Measurements from ENCODE around the gene PDK2.

The PDK2 gene

DNA sequence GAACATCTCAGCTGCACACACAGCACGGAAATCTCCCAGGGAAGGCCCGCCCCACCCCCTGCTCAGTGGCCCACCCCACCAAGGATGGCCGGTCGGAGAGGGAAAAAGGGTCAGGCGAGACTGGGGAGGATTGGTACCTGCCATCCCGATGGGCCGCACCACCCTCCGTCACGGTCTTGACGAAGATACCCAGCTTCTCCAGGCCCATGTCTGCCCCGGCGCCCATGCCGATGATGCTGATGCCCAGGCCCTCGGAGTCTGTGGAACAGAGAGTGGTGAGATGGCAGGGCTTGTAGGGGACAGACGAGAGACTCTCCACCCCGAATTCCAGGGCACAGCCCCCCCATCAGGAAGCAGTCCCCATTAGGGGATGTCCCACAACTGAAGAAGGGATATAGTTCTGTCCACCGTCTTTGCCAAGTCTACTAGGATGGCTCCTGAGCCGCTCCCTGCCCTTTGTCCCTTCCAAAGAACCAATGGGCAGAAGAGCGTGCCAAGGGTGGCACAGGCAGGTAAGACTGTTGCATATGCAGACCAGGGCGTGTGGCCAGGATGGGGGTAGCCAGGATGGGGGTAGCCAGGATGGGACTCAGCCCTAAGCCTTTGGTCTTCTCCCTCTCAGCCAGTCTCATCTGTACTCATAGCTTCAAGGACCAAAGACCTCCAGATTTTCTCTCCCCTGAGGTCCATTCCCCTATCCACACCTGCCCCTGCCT is 48.5 kb downstream of the PDK2 start:
- H3K27ac ChIP-seq (ENCODE audit: low read length), result no peak overlapping the region
- peaks cover 76% of the 10 kb centered on the region for H3K36me3 ChIP-seq (ENCODE audit: insufficient read depth, low read length)
- peaks cover 27% of the 10 kb centered on the region for H3K79me2 ChIP-seq (ENCODE audit: insufficient read depth, low read length)
- TF ChIP-seq, protein P1, sequence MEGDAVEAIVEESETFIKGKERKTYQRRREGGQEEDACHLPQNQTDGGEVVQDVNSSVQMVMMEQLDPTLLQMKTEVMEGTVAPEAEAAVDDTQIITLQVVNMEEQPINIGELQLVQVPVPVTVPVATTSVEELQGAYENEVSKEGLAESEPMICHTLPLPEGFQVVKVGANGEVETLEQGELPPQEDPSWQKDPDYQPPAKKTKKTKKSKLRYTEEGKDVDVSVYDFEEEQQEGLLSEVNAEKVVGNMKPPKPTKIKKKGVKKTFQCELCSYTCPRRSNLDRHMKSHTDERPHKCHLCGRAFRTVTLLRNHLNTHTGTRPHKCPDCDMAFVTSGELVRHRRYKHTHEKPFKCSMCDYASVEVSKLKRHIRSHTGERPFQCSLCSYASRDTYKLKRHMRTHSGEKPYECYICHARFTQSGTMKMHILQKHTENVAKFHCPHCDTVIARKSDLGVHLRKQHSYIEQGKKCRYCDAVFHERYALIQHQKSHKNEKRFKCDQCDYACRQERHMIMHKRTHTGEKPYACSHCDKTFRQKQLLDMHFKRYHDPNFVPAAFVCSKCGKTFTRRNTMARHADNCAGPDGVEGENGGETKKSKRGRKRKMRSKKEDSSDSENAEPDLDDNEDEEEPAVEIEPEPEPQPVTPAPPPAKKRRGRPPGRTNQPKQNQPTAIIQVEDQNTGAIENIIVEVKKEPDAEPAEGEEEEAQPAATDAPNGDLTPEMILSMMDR (IDR thresholded peaks at IDR 0.05; ENCODE audit: borderline replicate concordance, extremely low read depth, low read length, poor library complexity, severe bottlenecking), result no peak
- no peak for TF ChIP-seq EZH2 (IDR thresholded peaks at IDR 0.05; ENCODE audit: borderline replicate concordance, low read depth, low read length, severe bottlenecking)
- no peak overlapping the region for H3K4me3 ChIP-seq (ENCODE audit: low read depth in 1 of 2, low read length in 2 of 2)
- no peak overlapping the region for H2AFZ ChIP-seq (ENCODE audit: low read depth, low read length)
- H3K4me2 ChIP-seq (ENCODE audit: insufficient read depth, low read length), result no peak overlapping the region
- H3K9me3 ChIP-seq (ENCODE audit: insufficient read depth, low read length, severe bottlenecking), result no peaks in the 10 kb centered on the region
- peaks cover 82% of the 10 kb centered on the region for H4K20me1 ChIP-seq (ENCODE audit: insufficient read depth, low read length)
- DNase-seq, result no peak
- H3K9ac ChIP-seq (ENCODE audit: low read depth, low read length), result no peak overlapping the region
- no peak for ATAC-seq (ENCODE audit: insufficient read depth, low read depth)
- peaks cover 52% of the 10 kb centered on the region for H3K4me1 ChIP-seq (ENCODE audit: insufficient read depth, low read length)
- H3K27me3 ChIP-seq (ENCODE audit: insufficient read depth, low read length, poor library complexity), result no peaks in the 10 kb centered on the region

DNA sequence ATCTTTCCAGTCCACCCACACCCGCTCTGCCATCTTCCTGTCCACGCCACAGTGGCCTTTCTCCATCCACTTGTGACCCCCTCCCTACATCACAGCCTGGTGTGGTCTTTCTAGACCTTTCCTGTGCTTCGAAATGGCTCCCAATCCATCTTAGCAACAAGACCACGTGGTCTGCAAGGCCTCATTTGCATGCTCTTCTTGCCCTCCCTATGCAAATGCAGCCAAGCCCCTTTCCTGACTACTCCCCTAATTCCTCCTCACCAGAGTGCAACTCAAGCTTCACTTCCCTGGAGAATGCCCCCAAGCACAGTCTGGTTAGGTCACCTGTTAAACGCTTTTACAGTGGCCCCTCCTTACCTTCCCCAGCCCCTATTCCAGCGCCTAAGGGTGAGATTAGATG is 49.2 kb downstream of the PDK2 start:
- peaks cover 32% of the 10 kb centered on the region for H3K79me2 ChIP-seq (ENCODE audit: insufficient read depth, low read length)
- peaks cover 81% of the 10 kb centered on the region for H4K20me1 ChIP-seq (ENCODE audit: insufficient read depth, low read length)
- DNase-seq, result no peak
- ATAC-seq (ENCODE audit: insufficient read depth, low read depth), result no peak
- no peak for TF ChIP-seq EZH2 (IDR thresholded peaks at IDR 0.05; ENCODE audit: borderline replicate concordance, low read depth, low read length, severe bottlenecking)
- TF ChIP-seq, protein P1 (IDR thresholded peaks at IDR 0.05; ENCODE audit: borderline replicate concordance, extremely low read depth, low read length, poor library complexity, severe bottlenecking), result no peak
- no peak overlapping the region for H3K27ac ChIP-seq (ENCODE audit: low read length)
- H3K9ac ChIP-seq (ENCODE audit: low read depth, low read length), result no peak overlapping the region
- no peaks in the 10 kb centered on the region for H3K27me3 ChIP-seq (ENCODE audit: insufficient read depth, low read length, poor library complexity)
- H3K4me1 ChIP-seq (ENCODE audit: insufficient read depth, low read length), result peaks cover 58% of the 10 kb centered on the region
- no peaks in the 10 kb centered on the region for H3K9me3 ChIP-seq (ENCODE audit: insufficient read depth, low read length, severe bottlenecking)
- no peak overlapping the region for H3K4me2 ChIP-seq (ENCODE audit: insufficient read depth, low read length)
- no peak overlapping the region for H2AFZ ChIP-seq (ENCODE audit: low read depth, low read length)
- peaks cover 69% of the 10 kb centered on the region for H3K36me3 ChIP-seq (ENCODE audit: insufficient read depth, low read length)
- no peak overlapping the region for H3K4me3 ChIP-seq (ENCODE audit: low read depth in 1 of 2, low read length in 2 of 2)

DNA sequence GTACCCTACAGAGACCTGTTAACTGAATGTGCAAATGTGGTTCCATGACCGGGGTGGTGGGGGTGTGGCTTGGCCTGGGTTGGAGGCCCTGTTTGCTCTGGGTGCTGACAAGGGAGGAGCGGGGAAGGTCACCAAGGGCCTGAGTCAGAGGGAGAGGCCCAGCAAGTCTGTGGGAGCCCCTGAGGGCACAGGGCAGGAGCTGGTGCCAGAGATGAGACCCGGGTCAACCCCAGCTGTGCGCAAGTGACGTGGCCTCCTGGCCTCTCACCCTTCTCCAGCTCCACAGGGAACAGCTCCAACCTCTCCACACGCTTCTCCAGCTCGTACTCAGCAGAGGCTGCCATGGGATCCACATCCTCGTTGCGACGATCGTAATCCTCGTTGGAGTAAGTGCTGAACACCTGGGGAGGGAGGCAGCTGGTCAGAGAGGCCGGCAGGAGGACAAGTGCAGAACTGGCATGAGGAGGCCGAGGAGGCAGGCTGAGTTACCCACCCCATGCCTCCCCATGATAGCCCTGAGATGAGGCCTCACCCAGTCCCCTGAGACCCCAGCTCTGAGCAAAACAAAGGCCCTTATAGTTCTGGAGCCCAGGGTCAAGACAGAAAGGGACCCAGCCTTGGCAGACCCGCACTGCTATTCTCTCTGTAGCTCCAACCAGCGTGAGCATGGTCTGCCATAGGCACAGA is 49.8 kb downstream of the PDK2 start:
- Histone ChIP-seq H3K27ac (ENCODE audit: low read length) (no peak overlapping the region), H3K9ac (ENCODE audit: low read depth, low read length) (no peak overlapping the region)

More for the DNA sequence above, 49.8 kb downstream of the PDK2 start:
- no peak overlapping the region for H3K4me3 ChIP-seq (ENCODE audit: low read depth in 1 of 2, low read length in 2 of 2)
- H3K9me3 ChIP-seq (ENCODE audit: insufficient read depth, low read length, severe bottlenecking), result no peaks in the 10 kb centered on the region
- peak overlapping the region; percentile 88; the same call in 1 of the 2 replicates for H3K4me2 ChIP-seq (ENCODE audit: insufficient read depth, low read length)
- no peak overlapping the region for H2AFZ ChIP-seq (ENCODE audit: low read depth, low read length)
- H3K4me1 ChIP-seq (ENCODE audit: insufficient read depth, low read length), result peaks cover 63% of the 10 kb centered on the region
- H3K27me3 ChIP-seq (ENCODE audit: insufficient read depth, low read length, poor library complexity), result no peaks in the 10 kb centered on the region
- no peak for ATAC-seq (ENCODE audit: insufficient read depth, low read depth)
- DNase-seq, result no peak
- peaks cover 78% of the 10 kb centered on the region for H4K20me1 ChIP-seq (ENCODE audit: insufficient read depth, low read length)
- H3K79me2 ChIP-seq (ENCODE audit: insufficient read depth, low read length), result peaks cover 39% of the 10 kb centered on the region
- peaks cover 65% of the 10 kb centered on the region for H3K36me3 ChIP-seq (ENCODE audit: insufficient read depth, low read length)
- TF ChIP-seq, protein P1 (IDR thresholded peaks at IDR 0.05; ENCODE audit: borderline replicate concordance, extremely low read depth, low read length, poor library complexity, severe bottlenecking), result no peak
- no peak for TF ChIP-seq EZH2 (IDR thresholded peaks at IDR 0.05; ENCODE audit: borderline replicate concordance, low read depth, low read length, severe bottlenecking)
